GM19467 (cell line): ENCODE measurements around the gene DPF3.
"Not testable (repeated sequence)": the region's sequence is repeated elsewhere in the genome, so short reads cannot be mapped to it uniquely, and the experiment has no call there.

Experiments
- ATAC-seq: cut with Tn5 transposase; IDR thresholded peaks from one replicate; pipeline ENCODE4 v1.9.1; 2021; ENCODE audit warnings: mild to moderate bottlenecking, moderate library complexity; ENCODE audit not compliant: unreplicated experiment

Gene DPF3

DNA sequence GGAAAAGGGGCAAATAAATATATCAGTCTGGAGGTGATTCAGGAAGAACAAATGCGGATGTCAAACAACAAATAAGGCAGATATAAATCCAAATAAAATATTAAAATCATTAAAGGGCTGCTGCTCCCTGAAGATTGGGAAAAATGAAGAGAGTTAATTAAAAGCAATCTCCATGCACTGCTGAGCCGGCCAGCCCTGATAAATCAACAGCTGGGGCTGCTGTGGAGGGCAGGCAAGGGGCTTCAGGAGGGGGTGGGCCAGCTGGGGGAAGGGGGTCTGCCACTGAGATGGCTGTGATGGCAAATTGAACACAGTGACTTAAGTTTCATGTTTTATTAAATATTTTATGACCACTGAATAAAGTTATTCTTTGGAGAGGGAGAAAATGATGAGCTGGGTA lies 12.4 kb downstream of the DPF3 start:
- no peak for ATAC-seq

DNA sequence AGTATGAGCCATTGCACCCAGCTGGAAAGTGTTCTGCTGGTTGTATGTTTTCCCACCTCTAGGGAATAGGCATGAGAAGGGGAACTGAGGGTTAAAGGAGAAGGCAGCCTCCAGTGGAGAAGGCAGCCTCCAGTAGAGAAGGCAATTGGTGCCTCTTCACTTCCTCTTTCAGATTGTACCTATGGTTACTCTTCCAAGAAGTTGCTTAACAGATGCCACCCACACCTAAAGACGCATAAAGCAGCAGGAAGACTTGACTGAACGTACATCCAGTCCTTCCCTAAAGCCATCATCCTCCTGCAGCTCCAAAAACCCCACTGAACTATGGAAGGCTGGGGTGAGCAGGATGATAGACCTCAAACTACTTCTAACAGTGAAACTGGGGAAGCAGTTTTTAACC lies 13.1 kb downstream of the DPF3 start:
- no peak for ATAC-seq

DNA sequence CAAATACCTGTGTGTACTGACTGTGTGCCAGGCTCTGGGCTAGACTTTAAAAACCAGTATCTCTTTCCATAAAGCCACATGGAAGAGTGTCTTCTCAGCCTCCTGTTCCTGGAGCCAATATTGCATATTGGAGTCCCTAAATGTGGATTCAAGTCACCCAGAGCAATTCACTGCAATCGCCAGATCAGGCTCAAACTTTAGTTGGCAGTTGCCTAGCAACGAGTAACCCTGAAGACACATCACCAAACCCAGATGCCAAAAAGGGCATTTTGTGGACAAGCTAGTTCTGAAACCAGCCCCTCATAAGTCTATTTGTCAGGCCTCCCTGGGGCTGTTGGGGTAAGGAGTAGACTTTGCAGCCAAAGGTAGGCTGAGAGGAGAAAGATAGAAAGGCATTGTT lies 13.7 kb downstream of the DPF3 start:
- ATAC-seq, result no peak

DNA sequence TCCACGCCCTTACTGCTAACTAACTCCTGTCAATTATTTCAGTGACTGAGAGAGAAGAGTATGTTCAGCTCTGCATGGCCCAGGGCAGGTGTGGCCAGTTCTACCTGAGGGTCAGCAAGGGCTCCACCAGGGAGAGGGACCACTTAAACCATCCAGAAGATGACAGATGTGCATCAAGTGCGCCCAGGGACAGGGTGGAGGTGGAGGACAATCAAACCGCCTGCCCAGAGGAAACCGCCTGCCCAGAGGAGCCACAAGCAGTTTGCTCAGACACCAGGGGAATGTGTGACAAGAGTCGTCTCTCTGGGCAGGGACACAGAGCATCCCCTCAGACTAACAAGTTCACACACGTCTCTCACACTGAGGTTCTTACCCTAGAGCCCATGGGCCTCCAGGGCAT lies 14.5 kb downstream of the DPF3 start:
- no peak for ATAC-seq

DNA sequence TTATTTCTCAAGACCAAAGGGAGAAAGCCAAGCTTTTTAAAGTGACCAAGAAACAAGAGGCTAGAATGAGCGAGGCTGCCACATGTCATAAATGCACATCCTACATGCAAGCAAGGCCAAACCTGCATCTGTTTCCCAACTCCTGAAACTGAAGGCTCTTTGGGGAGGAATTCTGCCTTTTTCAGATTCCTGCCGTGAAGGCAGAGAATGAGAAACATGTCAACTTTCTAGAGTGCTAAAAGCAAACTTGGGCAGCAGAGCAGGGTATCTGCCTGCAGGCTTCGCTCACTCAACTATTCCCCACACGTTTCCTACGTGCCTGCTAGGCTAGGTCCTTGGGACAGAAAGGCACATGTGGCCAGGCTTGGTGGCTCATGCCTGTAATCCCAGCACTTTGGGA lies 15.2 kb downstream of the DPF3 start:
- ATAC-seq, result no peak

DNA sequence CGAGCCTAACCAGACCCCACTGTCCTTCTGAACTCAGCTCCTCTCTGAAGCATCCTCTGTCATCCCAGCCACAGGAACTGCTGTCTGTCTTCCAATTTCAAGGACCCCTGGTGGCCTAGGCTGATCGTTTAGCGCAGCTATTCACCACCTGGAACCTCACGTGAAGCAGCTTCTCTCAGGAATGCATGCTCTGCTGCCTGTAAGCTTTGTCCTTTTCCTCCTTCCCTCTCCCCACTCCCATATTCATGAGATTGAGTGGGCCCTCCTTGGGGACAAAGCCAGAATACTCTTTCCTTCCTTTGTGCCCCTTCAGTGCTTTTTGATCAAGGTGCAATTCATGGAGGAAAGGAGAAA lies 17.2 kb downstream of the DPF3 start:
- no peak for ATAC-seq

DNA sequence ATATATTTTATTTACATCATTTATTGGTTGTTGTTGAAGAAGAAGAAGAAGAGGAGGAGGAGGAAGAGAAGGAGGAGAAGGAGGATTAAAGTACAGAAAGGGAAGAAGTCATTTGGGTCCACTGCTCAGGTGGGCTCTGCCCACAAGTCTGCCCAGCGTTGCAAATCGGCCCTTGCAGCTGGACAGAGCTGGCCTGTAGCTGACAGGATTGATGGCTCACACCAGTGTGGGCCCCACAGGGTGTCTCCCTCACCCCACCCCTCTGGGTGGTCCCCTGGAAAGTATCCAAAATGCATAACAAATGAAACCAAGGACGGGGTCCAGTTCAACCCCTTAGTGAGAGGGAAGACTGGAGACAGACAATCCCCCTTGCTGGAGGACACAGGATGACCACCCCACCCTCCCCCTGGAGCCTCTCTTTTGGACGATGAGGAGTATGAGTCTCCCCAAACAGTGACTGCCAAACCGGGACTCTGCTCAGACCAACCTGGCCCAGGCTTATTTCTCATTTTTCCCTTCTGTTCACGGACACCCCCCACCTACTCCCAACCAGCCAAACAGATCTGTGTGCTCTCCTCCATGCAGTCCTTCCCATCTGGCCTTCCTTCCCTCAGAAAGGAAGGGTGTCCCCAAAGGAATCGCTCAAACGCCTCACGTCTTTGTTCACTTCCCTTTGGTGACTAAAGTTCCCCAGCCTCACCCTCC lies 17.7 kb downstream of the DPF3 start:
- no peak for ATAC-seq

DNA sequence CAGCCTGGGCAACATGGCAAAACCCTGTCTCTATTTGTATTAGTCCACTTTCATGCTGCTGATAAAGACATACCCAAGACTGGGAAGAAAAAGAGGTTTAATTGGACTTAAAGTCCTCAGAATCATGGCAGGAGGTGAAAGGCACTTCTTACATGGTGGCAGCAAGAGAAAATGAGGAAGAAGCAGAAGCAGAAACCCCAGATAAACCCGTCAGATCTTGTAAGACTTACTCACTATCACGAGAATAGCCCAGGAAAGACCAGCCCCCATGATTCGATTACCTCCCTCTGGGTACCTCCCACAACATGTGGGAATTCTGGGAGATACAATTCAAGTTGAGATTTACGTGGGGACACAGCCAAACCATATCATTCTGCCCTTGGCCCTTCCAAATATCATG lies 23.0 kb downstream of the DPF3 start:
- not testable (repeated sequence) for ATAC-seq

DNA sequence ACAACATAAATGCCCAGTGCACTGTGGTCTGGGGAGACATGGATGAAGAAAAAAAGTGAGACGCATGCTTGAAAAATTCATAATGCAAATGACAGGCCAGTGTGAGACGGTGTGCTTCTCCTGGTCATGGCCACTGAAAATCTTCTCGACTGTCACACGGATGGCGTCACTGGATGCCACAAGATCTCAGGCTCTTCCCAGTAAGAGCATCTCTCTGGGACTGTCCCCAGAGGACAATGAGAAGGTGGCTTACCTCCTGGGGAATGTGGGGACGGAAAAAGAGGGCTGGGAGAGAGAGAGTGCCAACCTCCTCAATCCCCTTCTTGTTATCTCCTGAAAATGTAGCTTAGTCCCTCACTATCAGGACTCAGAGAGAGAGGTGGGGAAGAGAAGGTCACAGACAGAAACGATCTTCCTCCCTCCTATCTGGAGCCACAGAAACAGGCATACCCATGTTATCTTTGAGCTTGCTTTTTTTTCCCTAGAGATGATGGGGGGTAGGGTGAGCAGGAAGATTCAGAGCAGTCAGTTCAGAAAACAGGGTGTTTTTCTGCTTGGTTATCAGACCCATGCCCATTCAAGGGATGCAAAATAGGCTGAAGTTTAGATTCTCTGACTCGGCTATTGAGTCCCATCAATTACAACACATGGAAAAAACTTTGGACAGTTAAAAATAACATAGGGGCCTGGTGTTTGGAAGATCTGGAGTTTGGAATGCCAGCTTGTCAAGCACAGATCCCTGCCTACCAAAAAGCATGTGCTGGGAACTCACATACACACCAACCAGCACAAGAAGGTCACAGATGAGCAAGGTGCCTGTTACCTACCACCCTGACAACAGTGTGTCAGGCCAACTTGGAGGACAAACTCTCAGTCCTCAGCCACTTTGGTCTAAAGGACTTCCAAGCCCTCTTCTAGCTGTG lies 24.2 kb downstream of the DPF3 start:
- no peak for ATAC-seq

DNA sequence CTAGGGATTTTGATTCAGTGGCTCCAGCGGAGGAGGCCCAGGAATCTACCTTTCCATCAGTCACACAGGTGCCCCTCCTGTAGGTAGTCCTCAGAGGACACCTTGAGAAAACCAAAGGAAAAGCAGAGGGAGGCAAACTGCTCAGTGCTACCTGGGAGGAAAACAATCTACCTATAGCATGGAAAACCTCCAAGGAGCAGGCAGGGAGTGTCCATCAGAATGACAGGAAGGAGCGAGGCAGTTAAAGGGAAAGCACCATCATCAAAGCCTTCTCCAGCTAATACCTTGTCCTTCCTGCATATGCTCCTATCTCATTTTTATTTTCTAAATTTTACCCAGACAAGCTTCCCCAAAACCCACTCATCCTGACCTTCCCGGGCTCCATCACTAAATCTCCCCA lies 25.4 kb downstream of the DPF3 start:
- no peak for ATAC-seq

DNA sequence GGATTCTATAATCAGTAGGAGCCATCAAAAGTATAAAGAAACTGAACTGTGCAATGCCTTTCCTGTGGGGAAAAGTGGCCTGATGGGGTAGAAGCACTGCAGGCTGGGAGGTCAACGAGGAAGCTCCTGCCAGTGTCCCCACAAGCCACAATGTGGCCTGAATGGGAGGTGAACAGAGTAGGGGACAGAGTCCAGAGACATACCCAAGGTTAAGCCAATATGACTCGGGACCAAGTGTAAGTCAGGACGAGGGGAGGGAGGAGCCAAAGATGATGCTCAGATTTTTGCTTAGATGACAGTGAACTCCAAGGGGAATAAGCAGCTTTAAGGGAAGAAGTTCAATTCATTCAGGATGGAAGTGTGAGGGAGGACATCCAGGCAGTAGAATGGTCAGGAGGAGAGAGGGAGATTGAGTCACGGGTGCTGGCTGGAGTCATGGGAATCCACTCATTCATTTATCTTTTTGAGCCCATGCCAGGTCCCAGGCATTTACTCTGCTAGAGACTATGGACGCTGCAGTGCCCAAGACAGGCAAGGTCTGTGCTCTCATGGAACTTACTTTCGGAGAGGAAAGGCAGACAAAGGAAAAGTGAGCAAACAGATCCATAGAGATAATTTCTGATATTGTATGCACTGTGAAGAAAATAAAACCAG lies 29.1 kb downstream of the DPF3 start:
- no peak for ATAC-seq

DNA sequence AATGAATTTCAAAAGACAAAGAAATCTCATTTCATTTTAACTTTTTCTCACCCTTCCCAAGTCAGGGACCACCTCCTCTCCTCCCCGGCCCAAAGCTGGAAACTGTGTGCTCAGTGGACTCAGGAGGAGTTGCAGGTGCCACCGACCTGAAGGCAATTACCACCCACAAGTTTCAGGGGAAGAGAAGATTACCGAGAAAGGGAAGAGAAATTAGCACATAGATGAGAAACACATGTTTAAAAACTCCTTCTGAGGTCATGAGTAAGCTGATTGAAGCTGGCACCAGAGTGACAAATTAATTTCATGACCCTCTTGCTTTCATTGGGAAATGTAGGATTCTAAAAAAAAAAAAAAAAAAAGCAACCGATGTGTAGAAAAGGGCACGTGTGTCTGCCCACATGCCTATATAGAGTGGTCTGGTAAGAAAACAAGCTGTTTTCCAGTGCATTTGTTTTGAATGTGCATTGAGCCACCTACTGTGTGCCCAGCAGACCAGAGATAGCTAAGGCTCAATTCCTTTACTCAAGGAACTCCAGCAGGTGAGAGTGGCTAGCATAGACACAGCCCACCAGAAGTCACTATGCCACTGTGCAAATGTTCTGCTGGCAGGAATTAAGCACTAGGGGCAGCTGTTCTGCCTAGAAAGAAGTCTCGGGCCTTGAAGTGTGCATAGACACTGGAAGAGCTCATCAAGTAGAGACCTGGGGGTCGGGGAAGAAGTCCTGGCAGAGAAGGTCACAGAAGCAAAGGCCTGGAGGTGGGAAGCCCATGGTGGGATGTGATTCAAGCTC lies 30.5 kb downstream of the DPF3 start:
- no peak for ATAC-seq

DNA sequence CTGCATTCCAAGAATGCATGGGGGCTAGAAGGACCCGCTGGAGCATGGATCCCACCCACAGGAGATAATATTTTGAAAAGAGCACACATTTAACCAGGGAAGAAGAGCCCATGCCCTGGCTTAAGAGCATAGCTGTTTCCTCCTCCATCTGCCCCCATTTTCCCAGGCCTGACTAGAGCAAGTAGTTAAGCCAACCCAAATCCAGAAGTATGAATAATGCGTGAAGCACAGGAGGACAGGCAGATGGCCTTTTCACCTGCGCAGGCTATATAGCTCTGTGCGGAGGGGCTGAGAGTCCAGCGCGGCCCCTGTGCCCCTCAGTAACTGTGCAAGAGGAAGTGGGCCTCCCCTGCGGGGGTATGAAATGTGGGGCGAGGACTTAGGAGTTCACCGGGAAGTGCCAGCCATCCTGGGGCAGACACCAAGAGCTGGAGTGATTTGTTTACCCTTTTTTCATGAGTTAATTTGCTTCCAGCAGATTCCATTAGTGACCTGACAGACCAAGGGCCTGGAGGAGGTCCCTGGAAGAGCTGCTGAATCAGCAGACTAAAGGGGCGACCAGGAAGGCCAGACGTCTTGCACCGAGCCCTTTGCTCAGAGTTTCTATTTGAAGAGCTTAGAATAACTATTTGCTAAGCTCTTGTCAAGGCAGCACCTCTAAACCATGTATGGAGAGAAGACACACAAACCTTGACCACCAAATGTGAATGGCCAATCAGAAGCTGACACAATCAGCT lies 37.2 kb downstream of the DPF3 start:
- ATAC-seq, result no peak

DNA sequence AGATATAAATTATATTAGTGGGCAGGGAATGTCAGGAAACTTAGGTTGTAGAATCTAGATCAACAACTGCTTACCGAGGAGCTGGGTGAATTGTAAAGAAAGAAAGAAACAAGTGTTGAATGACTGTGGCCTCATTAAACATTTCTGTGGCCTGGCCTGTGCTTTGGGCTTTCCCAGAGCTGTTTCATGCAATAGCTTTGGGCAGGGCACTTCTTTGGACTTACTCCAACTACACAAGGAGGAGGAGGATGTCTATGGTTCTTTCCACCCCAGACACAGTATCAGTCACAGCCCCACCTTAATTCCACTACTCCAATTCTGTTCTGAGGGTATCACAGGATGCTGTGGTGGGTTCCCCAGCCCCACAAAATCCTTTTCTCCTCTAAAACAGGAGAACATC lies 38.0 kb downstream of the DPF3 start:
- ATAC-seq, result no peak

DNA sequence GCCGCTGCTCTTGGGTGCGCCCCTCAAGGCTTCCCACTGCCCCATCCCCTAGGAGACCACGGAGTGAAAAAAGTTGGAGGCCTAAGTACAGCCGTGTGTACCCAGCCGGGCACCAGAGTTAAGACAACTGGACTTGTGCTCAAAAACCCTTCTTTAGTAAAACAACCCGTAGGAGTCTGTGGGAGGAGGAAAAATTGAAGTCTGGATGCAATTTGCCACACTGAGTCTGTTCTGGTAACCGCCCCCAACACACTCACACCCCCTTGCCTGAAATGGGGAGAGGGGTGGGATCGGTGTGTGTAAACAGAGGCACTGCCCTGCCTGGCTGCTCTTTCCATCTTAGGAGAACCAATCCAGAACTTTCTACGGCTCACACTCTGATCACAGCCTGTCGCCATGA lies 41.7 kb downstream of the DPF3 start:
- no peak for ATAC-seq

DNA sequence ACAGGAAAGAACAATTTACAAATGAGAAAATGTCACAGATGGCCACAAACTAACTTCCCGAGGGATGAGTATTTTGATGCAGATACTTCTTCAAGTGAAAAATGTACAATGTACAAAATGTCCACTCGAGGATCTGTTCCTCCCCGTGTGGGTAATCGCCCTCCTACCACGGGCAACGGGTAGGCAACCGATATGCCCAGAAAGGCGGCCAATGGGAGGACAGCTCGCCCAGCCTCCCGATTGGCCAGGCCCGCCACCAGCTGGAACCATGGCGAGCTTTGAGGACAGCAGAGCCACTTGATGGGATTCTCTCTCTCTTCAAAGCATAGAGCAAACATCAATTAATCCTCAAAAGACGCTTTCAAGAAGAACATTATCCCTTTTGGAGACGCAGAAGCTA lies 42.3 kb downstream of the DPF3 start:
- ATAC-seq, result no peak

DNA sequence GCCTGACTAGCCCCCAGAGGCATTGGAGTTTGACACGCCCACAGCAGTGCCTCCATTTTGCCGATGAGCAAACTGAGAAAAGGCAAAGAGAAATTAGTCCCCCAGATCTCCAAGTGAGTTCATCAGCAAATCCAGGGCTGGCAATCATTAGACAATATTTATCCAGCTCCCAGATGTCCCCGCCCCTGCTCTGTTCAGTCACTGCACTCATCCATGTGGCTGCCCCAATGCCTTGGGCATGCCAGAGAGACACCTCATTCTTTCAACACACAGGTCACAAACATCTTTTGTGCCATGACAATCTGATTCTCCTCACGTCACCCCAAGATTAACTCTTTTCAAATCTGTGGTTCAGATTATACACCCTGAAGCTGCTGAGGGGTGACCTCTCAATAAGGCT lies 43.5 kb downstream of the DPF3 start:
- ATAC-seq, result no peak

DNA sequence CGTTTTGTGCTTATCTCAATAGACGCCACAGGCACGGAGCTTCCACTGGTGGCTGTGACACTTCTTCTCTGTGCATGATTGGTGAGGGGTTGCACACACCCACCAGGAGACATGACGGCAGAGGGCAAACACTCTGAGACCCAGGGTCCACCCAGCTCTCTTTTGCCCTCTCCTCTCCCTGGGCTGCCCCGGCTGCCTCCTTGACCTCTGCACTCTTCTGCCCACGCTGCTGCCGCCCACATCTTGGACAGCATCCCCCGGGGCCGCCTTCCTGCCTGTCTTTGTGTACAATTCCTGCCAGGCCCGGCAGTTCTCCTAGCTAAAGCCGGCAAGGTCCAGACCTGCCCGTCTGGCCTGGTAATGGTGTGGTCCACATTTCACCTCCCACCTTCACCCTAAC lies 44.7 kb downstream of the DPF3 start:
- no peak for ATAC-seq

DNA sequence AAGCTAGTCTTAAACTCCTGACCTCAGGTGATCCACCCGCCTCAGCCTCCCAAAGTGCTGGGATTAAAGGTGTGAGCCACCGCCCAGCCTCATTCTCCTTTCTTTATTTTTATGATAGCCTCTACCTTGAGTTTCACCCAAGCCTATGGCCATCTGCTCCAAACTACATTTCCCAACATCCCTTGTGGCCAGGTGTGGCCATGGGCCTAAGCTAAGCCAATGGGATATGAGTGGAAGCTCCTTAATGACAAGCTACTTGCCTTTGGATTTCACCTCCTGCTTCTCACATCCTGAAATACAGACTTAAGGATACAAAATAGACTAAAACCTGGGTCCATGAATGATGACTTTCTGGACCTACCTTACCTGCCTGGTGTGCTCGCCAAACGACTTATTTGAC lies 46.2 kb downstream of the DPF3 start:
- ATAC-seq, result no peak

DNA sequence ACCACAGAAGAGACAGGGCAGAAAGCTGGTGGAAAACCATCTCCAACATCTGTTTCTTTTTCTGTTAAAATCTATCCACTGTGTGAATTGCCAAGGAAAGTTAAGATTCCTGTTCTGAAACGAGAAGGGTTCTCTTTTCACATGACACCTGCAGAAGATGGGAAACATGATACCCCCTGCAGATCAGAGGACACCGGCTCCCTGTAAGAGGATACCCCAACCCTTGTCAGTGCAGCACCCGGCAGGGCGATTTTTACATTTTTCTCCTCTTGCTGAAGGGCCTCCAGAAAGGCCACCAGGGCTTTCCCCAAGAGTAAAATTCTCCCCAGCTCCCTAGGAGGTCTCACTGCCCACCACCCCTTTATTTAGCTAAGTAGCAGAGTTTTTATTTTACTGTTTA lies 48.2 kb downstream of the DPF3 start:
- ATAC-seq, result no peak

DNA sequence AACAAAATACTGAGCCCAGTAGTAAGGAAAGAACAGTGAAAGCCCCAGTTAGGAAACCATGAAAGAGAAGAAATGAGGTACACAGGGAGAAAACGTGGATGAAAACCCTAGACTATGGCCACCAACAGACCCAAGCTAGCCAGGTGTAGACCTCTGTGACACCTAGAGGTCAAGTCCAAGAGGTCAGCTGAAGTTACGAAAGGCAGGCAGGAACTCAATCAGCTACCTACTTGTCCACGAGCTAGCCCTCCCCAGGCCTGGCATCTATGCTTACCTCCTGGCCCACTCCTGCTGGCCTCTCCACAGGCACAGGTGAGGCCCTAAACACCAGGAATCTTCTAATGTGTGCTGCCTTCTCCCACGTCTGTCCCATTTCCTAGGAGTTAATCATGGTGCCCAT lies 48.7 kb downstream of the DPF3 start:
- ATAC-seq, result no peak
